OCI-LY1 (cell line): ENCODE data around the gene MYMX.

ENCODE experiments used
- H2AFZ ChIP-seq: fragments of 200-600 bp; sonication (generic), shearing (Covaris generic); 2 replicates; pipeline ENCODE4 v1.6.0; 2014; ENCODE audit warnings: antibody characterized with exemption, mild to moderate bottlenecking, low read length
- H3F3A ChIP-seq: fragments of 200-600 bp; sonication (generic), shearing (Covaris generic); 2 replicates; pipeline ENCODE4 v1.6.0; 2014; ENCODE audit warnings: mild to moderate bottlenecking, antibody characterized with exemption, low read length, moderate library complexity; ENCODE audit not compliant: insufficient read depth
- H3K27ac ChIP-seq: fragments of 200-600 bp; sonication (generic); 2 replicates; pipeline ENCODE4 v1.5.1; 2014; ENCODE audit warnings: low read length, mixed run types, mild to moderate bottlenecking, low read depth; ENCODE audit not compliant: poor library complexity, severe bottlenecking
- H3K27me3 ChIP-seq: fragments of 200-600 bp; sonication (generic); 2 replicates; pipeline ENCODE4 v1.6.0; 2014; ENCODE audit warnings: antibody characterized with exemption, mild to moderate bottlenecking, low read length, moderate library complexity; ENCODE audit not compliant: insufficient read depth
- H3K36me3 ChIP-seq: fragments of 200-600 bp; sonication (generic); 2 replicates; pipeline ENCODE4 v1.6.1; 2014; ENCODE audit warnings: mild to moderate bottlenecking, antibody characterized with exemption, low read length, moderate library complexity, mixed read lengths; ENCODE audit not compliant: insufficient read depth
- H3K4me1 ChIP-seq: fragments of 200-600 bp; sonication (generic); 2 replicates; pipeline ENCODE4 v1.5.1; 2014; ENCODE audit warnings: mild to moderate bottlenecking, low read length, moderate library complexity; ENCODE audit not compliant: insufficient read depth, severe bottlenecking
- H3K4me2 ChIP-seq: fragments of 200-600 bp; sonication (generic), shearing (Covaris generic); 2 replicates; pipeline ENCODE4 v1.6.1; 2014; ENCODE audit warnings: low read length
- H3K4me3 ChIP-seq: fragments of 200-600 bp; sonication (generic); 2 replicates; pipeline ENCODE4 v1.5.1; 2014; ENCODE audit warnings: low read length, low read depth, mild to moderate bottlenecking, mixed read lengths; ENCODE audit not compliant: poor library complexity, severe bottlenecking
- H3K79me2 ChIP-seq: fragments of 200-600 bp; shearing (Covaris generic); 2 replicates; pipeline ENCODE4 v1.6.1; 2016; ENCODE audit warnings: mixed run types, low read length, mixed read lengths; ENCODE audit not compliant: insufficient read depth
- H3K9ac ChIP-seq: fragments of 200-600 bp; sonication (generic), shearing (Covaris generic); 2 replicates; pipeline ENCODE4 v1.6.1; 2014; ENCODE audit warnings: mild to moderate bottlenecking, low read length, mixed read lengths
- H3K9me2 ChIP-seq: fragments of 200-600 bp; sonication (generic), shearing (Covaris generic); 2 replicates; pipeline ENCODE4 v1.6.1; 2014; ENCODE audit warnings: low read depth, mild to moderate bottlenecking, low read length, mixed read lengths
- H3K9me3 ChIP-seq: fragments of 200-600 bp; shearing (Covaris generic); 2 replicates; pipeline ENCODE4 v1.6.1; 2014; ENCODE audit warnings: low read length, mixed read lengths
- H4K20me1 ChIP-seq: fragments of 200-600 bp; sonication (generic), shearing (Covaris generic); 2 replicates; pipeline ENCODE4 v1.6.0; 2016; ENCODE audit warnings: mild to moderate bottlenecking, low read length; ENCODE audit not compliant: insufficient read depth
- CTCF ChIP-seq: fragments of 200-600 bp; sonication (generic), shearing (Covaris generic); IDR thresholded peaks from 2 replicates; pipeline ENCODE4 v1.5.1; 2017; ENCODE audit warnings: mild to moderate bottlenecking, antibody characterized with exemption, low read length, moderate library complexity, mixed read lengths
- EZH2 ChIP-seq: fragments of 200-600 bp; sonication (generic), shearing (Covaris generic); IDR thresholded peaks from 2 replicates; pipeline ENCODE4 v1.8.0; 2017; ENCODE audit warnings: borderline replicate concordance, mixed run types, mild to moderate bottlenecking, antibody characterized with exemption, low read length, moderate library complexity, mixed read lengths

The MYMX gene

DNA sequence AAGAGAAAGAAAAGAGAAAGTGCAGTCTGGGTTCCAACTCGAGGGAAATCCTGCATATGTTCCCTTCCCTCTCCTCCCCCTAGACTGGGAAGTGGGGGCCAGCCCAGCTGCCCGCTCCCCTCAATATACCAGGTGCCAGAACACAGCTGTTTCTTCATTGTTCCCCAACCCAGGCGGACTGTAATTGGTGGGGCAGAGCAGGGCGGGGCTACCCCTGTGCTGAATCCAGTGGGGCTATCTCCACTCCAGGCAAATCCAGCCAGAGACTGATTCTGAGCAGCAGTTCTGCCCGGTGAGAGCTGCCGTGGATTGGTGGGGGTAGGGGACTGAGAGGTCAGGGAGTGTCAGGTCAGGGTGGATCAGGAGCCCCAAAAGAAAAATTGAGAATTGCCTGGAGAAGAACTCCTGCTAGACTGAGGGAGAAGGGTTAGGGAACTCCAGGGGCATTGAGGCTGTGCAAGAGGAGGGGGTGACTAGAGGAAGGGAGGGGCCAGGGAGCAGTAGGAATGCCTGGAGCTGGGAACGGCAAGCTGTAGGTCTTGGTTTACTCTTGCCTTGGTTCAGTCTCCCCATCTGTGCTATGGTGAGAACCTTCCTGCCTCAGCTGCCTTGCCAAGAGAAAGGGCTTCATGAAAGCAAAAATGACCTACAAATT lies at the start of gene MYMX:
MYMX (plus strand) TSS at position 250 of the 655 bp plus-strand sequence. CDS start 546 bp downstream, outside the sequence.
- Histone ChIP-seq H3K27ac (no peak within 1 kb of the TSS), H3K4me1 (peaks cover 25% of the 10 kb centered on the region), H3K36me3 (no peaks in the 10 kb centered on the region), H3K9me2 (no peaks in the 10 kb centered on the region), H3K4me2 (no peak within 1 kb of the TSS), H3F3A (peaks cover 10% of the 10 kb centered on the region), H3K79me2 (no peaks in the 10 kb centered on the region), H3K4me3 (no peak within 1 kb of the TSS), H3K27me3 (no peaks in the 10 kb centered on the region; the same call in 1 of the 2 replicates), H4K20me1 (no peaks in the 10 kb centered on the region), H3K9me3 (no peaks in the 10 kb centered on the region), H2AFZ (no peak within 1 kb of the TSS), H3K9ac (no peak within 1 kb of the TSS)
- no peak for TF ChIP-seq EZH2

DNA sequence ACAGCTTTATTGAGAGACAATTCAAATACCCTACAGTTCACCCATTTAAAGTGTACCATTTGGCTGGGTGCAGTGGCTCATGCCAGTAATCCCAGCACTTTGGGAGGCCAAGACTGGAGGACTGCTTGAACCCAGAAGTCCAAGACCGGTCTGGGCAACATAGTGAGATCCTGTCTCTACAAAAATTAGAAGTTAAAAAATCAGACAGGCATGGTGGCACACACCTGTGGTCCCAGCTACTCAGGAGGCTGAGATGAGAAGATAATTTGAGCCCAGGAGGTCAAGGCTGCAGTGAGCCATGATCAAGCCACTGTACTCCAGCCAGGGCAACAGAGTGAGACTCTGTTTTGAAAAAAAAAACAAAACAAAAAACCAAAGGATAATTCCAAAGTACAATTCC lies 49.2 kb upstream of the MYMX start:
- Histone ChIP-seq H3K9me2 (no peaks in the 10 kb centered on the region), H3K9ac (no peak overlapping the region), H3K4me1 (peaks cover 6% of the 10 kb centered on the region), H3K36me3 (no peaks in the 10 kb centered on the region), H3K27ac (no peak overlapping the region), H3K79me2 (no peaks in the 10 kb centered on the region), H3K9me3 (no peaks in the 10 kb centered on the region), H3K4me3 (no peak overlapping the region), H3F3A (no peaks in the 10 kb centered on the region), H2AFZ (no peak overlapping the region), H3K4me2 (no peak overlapping the region), H3K27me3 (peaks cover 11% of the 10 kb centered on the region; the same call in 1 of the 2 replicates), H4K20me1 (no peaks in the 10 kb centered on the region)
- TF ChIP-seq EZH2 = no peak
- TF ChIP-seq CTCF = no peak

- Histone ChIP-seq H3K27me3 (peaks cover 4% of the 10 kb centered on the region; the same call in 1 of the 2 replicates), H4K20me1 (no peaks in the 10 kb centered on the region), H3K79me2 (no peaks in the 10 kb centered on the region), H3K36me3 (no peaks in the 10 kb centered on the region), H3K4me1 (peaks cover 6% of the 10 kb centered on the region), H3F3A (no peaks in the 10 kb centered on the region), H3K4me2 (no peak overlapping the region), H3K9me3 (no peaks in the 10 kb centered on the region), H3K9ac (no peak overlapping the region), H3K9me2 (no peaks in the 10 kb centered on the region), H3K27ac (no peak overlapping the region), H3K4me3 (no peak overlapping the region), H2AFZ (no peak overlapping the region)
- TF ChIP-seq EZH2 (no peak), CTCF (no peak)
Observed at GRCh38 chr6:44169154-44169553, 47.6 kb upstream of the MYMX start.
